GM19468 (cell line): ENCODE results near the gene PSD2.
"Not testable (repeated sequence)": the region's sequence is repeated elsewhere in the genome, so short reads cannot be mapped to it uniquely, and the experiment has no call there.

Experiments used
- ATAC-seq: cut with Tn5 transposase; IDR thresholded peaks from one replicate; pipeline ENCODE4 v1.9.1; 2021; ENCODE audit warnings: mild to moderate bottlenecking, moderate library complexity, moderate number of reproducible peaks; ENCODE audit not compliant: unreplicated experiment; ENCODE audit errors: extremely low read depth

The PSD2 gene

GRCh38 chr5:139787568-139788293 is 7.9 kb upstream of the PSD2 start:
- no peak for ATAC-seq

- ATAC-seq: no peak
Measured at GRCh38 chr5:139788294-139788910, 7.2 kb upstream of the PSD2 start.

- no peak for ATAC-seq
Measured at GRCh38 chr5:139789116-139789844, 6.3 kb upstream of the PSD2 start.

- ATAC-seq: no peak
Measured at GRCh38 chr5:139789845-139790189, 5.8 kb upstream of the PSD2 start.

- no peak for ATAC-seq
Measured at GRCh38 chr5:139792218-139792617, 3.4 kb upstream of the PSD2 start.

GRCh38 chr5:139792655-139793054 is 3.0 kb upstream of the PSD2 start:
- not testable (repeated sequence) for ATAC-seq

GRCh38 chr5:139794067-139794846 is 1.4 kb upstream of the PSD2 start:
- no peak for ATAC-seq

- no peak for ATAC-seq
Measured at GRCh38 chr5:139796061-139796806, 626 bp downstream of the PSD2 start.

- ATAC-seq: no peak
Measured at GRCh38 chr5:139797335-139797734, 1.7 kb downstream of the PSD2 start.

- no peak for ATAC-seq
Measured at GRCh38 chr5:139797856-139798510, 2.4 kb downstream of the PSD2 start.

GRCh38 chr5:139798883-139799282 is 3.3 kb downstream of the PSD2 start:
- ATAC-seq: no peak

GRCh38 chr5:139799359-139799758 is 3.8 kb downstream of the PSD2 start:
- no peak for ATAC-seq

GRCh38 chr5:139803978-139804377 is 8.4 kb downstream of the PSD2 start:
- no peak for ATAC-seq

GRCh38 chr5:139804800-139805397 is 9.3 kb downstream of the PSD2 start:
- ATAC-seq: no peak

- no peak for ATAC-seq
Measured at GRCh38 chr5:139805545-139805944, 9.9 kb downstream of the PSD2 start.

- no peak for ATAC-seq
Measured at GRCh38 chr5:139806111-139806510, 10.5 kb downstream of the PSD2 start.

GRCh38 chr5:139806726-139807646 is 11.4 kb downstream of the PSD2 start:
- no peak for ATAC-seq

- no peak for ATAC-seq
Measured at GRCh38 chr5:139807647-139808030, 12.0 kb downstream of the PSD2 start.
